IPS-NIHi7 (cell line): Measurements from ENCODE around the gene BANK1.

Source experiments
- DNase-seq: peaks from one replicate; pipeline ENCODE4 v3.0.0; 2012; ENCODE audit warnings: mixed read lengths; ENCODE audit errors: extremely low spot score

Gene BANK1

GRCh38 chr4:101790521-101791181 is at the start of gene BANK1:
Gene BANK1, plus strand, starts transcription at chr4:101790730. Its CDS starts 151 bp downstream, at chr4:101790881.
- peak; percentile 89 for DNase-seq

GRCh38 chr4:101753721-101754120 is 36.8 kb upstream of the BANK1 start:
- no peak for DNase-seq

DNA sequence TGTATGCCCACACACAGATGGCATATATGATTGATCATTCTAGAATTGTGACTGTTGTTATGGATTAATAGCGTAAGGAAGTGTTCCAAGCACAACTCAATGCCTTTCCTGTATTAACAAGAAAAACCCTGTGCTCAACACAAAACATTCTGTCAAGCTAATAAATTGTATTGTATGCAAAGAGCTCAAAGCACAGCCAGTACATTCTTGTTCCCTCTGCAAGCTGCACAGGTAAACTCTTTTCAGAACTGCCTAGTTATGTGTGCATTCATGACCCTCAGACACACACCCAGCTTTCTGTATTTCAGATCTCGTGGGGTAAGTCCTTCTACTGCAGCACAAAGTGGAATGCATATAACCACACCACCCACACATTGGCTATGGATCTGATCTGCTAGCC is 34.3 kb upstream of the BANK1 start:
- DNase-seq = no peak

DNA sequence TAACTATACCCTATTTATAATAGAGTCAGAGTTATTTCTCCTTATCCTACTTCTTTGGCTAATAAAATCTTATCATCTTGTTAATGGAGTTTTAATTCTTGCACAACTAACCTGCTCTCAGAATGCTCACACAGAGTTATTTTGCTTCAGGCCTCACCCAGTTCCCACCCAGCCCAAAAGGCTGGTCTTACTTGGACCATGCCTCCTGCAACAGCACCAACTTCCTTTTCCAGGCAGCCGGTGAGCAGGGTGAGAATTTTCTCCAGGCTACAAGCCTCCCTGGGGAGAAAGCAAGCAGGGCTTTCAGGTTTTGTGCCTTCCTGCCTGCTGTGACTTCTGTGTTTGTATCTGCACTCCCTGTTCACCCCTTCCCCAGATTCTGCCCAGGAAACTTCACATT is 29.1 kb upstream of the BANK1 start:
- DNase-seq = no peak

- DNase-seq = no peak
These were observed 28.5 kb upstream of the BANK1 start for GRCh38 chr4:101762025-101762424.

GRCh38 chr4:101762534-101762933 is 28.0 kb upstream of the BANK1 start:
- no peak for DNase-seq

GRCh38 chr4:101763576-101763975 is 27.0 kb upstream of the BANK1 start:
- no peak for DNase-seq

GRCh38 chr4:101774807-101775206 is 15.7 kb upstream of the BANK1 start:
- DNase-seq = no peak

DNA sequence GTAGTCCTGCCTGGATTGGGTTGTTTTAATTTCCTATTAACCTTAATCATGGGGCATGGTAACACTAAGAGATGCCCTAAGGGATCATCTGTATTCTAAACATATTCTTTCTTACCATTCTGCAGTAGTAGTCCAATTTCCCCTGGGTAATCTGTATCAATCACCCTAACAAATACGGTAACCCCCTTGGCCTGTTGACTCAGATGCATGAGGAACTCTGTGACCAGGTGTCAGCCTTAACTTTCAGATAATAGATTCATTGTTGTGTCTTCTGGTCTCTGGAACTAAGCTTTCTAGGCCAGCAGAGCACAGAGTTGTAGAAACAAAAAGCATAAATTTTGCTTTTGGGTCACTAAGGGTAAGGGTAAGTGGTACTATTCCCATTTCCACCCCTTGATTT is 13.1 kb upstream of the BANK1 start:
- no peak for DNase-seq

DNA sequence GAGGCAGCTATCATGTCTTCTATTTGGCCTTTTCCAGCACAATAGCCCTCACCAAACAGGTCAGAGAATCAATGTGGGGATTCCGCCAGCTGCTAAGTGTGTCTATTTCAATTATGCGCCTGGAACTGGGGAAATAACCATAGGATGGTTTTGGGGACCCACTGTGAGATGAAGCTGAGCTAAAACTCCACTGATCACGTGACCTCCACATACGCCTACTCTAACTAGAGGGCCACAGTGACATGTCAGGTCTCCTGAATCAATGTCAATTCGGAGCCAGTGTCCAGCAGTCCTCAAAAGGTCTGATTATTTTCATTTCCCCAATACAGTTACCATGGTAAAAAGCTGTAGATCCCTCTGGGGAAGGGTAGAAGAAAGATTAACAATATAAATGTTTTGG is 10.2 kb upstream of the BANK1 start:
- no peak for DNase-seq

DNA sequence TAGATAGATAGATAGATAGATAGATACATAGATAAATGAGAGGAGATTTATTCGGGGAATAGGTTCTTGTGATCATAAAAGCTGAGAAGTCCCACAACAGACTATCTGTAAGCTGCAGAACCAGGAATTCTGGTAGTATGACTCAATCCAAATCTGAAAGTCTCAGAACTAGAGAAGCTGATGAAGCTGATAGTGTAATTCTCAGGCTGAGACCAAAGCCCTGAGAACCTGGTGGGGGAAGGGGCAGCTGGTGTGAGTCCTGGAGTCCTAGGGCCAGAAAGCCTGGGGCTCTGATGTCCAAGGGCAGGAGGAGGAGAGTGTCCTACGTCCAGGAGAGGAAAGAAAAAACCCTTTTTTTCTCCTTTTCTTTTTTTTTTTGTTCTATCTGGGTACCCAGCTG is 8.0 kb upstream of the BANK1 start:
- no peak for DNase-seq

GRCh38 chr4:101784957-101785356 is 5.6 kb upstream of the BANK1 start:
- DNase-seq = no peak

GRCh38 chr4:101785486-101785885 is 5.0 kb upstream of the BANK1 start:
- DNase-seq = no peak

DNA sequence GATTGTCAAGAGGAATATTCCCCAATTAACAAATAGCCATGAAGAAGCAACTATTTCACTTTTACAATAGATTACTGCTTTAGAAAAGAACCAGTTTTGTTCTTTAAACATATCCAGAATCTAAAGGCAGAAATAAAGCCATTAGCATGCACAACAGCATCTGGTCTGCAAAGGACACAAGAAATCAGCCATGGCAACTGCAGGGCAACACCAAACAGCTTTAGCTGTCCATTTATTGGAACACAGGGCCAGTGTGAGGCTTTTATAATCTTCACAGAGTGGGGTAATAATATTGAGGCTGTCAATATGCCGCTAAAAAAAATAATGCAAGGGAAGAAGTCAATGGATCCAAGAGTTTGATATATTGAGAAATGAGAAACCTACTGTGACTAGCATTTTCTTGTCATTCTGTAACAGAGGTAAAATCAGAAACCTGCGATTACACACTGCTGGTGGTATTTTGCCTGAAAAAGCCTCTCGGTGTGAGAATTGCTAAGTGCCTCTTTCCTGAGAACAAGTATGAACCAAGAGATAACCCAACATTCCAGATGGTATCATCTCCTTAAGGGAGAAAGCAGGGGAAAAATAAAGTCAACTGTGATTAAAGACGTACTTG is 2.7 kb upstream of the BANK1 start:
- no peak for DNase-seq

GRCh38 chr4:101791182-101791558 is 640 bp downstream of the BANK1 start:
- DNase-seq = peak; percentile 41

GRCh38 chr4:101792056-101792590 is 1.6 kb downstream of the BANK1 start:
- DNase-seq = no peak

GRCh38 chr4:101793397-101793796 is 2.9 kb downstream of the BANK1 start:
- DNase-seq = no peak

GRCh38 chr4:101794806-101795205 is 4.3 kb downstream of the BANK1 start:
- DNase-seq = no peak

DNA sequence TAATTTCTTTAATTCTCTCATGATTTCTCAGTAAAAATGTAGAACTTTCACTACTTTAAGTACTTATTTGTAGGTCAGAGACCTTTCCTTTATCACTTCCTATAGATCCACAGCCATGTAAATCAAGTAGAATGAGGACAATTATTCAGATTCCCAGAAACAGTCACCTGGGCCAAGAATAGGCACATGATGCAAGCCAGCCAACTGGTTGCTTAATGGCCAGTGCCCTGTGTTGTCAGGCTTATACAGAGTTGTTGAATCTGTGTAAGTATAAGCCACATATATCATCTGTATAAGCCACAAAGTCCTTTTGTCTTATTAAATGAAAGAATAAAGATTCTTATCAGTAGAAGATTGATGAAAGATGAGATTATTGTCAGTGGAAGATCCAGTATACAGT is 5.2 kb downstream of the BANK1 start:
- DNase-seq = no peak

- DNase-seq = no peak
These were observed 11.4 kb downstream of the BANK1 start for GRCh38 chr4:101801958-101802357.

DNA sequence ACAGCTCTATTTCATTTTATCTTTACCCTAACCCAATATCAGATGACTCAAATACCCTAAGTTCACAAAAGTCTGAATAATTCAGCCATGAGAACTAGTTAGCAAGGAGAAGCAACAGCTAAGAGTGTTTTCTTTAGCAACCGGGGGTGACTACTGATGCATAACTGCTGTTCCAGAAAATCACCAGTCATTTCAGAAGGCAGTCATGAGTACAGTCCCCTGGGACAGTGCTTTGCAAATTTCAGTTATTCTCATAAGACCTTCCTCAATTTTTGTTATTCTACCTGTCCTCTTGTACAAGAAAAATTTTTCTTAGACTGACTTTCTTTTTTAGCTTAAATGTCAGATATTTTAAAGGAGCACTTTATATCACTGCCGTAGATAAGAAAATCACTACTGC is 16.4 kb downstream of the BANK1 start:
- DNase-seq = no peak

DNA sequence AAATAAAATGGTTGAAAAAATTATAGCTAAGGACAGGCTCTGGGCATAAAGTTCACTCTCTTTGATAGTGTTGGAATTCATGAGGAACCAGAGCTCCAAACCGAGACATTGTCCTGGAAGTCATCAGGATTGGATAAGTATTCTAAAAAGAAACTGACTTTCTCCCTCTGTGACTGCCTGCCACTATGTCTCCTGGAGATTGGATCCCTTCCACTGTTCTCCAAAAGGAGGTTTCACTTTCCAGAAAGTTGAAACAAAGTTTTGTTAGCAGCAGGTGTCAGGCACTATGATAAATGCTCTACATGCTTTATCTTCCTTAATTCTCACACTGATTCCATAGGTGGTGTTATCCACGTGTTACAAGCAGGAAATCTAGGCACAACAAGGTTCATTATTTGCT is 16.8 kb downstream of the BANK1 start:
- DNase-seq = no peak

DNA sequence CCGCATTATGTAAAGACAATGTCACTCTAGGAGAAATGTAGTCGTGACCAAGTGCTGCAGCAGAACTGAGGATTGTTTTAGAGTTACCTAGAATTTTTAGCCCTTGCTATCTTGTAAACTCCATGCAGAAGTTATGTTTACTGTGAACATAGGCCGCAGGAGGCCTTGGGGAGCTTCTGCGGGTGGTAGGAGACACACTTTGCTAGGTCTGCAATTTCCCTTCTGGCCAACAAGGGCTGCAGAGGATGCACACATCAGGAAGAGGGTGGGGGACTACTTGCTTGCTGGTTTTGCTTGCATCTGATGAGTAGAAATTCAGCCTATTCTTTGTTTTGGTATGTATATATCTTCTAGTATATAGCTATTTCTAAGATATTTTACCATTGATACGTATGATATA is 23.1 kb downstream of the BANK1 start:
- no peak for DNase-seq

DNA sequence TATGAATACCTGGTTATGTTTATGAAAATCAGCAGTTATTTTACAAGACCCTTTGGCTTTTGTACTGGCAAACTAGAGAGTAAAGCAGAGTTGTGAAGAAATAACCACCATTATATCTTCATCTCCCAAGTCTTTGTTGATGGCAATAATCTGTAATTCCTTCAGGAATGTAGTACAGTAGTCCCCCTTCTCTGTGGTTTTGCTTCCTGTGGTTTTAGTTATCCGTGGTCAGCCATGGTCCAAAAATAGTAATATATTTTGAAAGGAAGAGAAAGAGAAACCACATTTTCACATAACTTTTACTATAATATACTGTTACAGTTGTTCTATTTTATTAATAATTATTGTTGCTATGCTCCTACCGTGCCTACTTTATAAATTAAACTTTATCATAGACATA is 27.8 kb downstream of the BANK1 start:
- no peak for DNase-seq
